NT2/D1 (cell line): ENCODE results near the gene SLC28A1.

ENCODE experiments used
- SUZ12 ChIP-seq: IDR thresholded peaks from 2 replicates; pipeline ENCODE4 v1.6.1; 2011; ENCODE audit not compliant: insufficient read length, insufficient read depth; ENCODE audit errors: extremely low read depth
- ZNF274 ChIP-seq: IDR thresholded peaks from 2 replicates; pipeline ENCODE4 v1.6.1; 2011; ENCODE audit warnings: mild to moderate bottlenecking, low read depth, low read length

DNA sequence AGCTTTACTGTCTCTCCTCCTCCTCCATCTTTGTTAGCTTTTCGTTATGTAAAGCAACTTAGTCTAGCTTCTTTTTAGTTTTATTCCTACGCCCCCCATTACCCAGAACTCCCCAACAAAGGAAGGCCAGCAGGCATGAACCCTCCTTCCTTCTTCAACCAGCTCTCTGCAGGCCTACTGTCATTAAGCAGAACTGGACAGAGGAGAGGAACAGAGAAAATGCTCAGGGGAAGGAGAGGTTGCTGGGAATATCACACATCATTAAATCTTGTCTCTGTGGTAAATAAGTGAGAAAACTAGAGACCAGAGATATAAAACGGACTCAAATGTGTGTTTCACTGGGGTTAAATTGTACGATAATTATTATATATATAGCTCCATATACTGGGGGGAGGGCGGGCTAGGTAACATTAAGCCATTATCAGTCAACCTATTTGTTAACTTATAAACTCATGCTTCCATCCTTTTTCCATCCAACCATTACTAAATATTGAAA, 19.3 kb upstream of the SLC28A1 start:
- TF ChIP-seq ZNF274 (no peak), SUZ12 (no peak)
